Measurements from ENCODE around the gene PLXNA2. TPM values are rescaled to one million over a fixed set of nuclear protein-coding genes. Genes with fewer than 3 reads are reported as not detected.

The PLXNA2 gene
- total RNA-seq, 1 experiment from 2014 or later, result 0.89 TPM

DNA sequence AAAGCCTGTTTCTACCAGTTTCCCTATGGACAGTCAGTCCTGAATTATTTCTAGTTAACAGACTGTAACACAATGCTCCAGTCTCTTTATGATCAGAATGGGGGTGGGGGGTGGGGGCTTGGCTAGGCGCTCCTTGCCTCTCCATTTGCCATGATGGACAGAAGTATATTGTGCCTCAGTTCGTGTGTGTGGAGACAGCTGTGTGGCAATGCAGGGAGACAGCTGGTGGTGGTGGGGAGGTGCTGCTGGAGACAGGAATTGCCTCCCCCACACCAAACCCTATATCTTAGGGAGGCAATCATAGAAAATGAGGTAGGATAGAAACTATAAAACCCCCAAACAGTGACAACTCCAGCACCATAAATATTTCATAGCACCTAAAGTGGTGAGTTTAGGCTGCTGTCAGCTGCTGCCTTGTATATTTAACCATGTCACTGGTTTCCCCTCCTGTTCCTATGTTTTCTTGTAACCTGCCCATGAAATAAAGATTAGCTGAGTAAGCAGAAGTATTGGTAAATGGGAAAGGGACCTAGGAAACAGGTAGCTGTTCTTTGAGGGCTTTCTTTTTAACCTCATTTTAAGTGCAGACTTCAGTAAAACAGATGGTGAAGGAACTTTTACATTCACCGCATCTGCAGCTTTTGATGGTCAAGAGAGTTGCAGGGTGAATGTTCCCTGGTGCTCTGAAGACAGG is 3.4 kb downstream of the PLXNA2 start (continued):
- TF ChIP-seq, protein P1, sequence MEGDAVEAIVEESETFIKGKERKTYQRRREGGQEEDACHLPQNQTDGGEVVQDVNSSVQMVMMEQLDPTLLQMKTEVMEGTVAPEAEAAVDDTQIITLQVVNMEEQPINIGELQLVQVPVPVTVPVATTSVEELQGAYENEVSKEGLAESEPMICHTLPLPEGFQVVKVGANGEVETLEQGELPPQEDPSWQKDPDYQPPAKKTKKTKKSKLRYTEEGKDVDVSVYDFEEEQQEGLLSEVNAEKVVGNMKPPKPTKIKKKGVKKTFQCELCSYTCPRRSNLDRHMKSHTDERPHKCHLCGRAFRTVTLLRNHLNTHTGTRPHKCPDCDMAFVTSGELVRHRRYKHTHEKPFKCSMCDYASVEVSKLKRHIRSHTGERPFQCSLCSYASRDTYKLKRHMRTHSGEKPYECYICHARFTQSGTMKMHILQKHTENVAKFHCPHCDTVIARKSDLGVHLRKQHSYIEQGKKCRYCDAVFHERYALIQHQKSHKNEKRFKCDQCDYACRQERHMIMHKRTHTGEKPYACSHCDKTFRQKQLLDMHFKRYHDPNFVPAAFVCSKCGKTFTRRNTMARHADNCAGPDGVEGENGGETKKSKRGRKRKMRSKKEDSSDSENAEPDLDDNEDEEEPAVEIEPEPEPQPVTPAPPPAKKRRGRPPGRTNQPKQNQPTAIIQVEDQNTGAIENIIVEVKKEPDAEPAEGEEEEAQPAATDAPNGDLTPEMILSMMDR (IDR thresholded peaks at IDR 0.05 in 2 of 3, conservative IDR thresholded peaks at IDR 0.05 in 1 of 3; ENCODE audit: borderline replicate concordance in 1 of 3, insufficient read depth in 1 of 3, low read depth in 2 of 3, low read length in 2 of 3), result no peak
- TF ChIP-seq POLR2A (IDR thresholded peaks at IDR 0.05; ENCODE audit: borderline replicate concordance, extremely low read depth, insufficient read depth, insufficient read length), result no peak

DNA sequence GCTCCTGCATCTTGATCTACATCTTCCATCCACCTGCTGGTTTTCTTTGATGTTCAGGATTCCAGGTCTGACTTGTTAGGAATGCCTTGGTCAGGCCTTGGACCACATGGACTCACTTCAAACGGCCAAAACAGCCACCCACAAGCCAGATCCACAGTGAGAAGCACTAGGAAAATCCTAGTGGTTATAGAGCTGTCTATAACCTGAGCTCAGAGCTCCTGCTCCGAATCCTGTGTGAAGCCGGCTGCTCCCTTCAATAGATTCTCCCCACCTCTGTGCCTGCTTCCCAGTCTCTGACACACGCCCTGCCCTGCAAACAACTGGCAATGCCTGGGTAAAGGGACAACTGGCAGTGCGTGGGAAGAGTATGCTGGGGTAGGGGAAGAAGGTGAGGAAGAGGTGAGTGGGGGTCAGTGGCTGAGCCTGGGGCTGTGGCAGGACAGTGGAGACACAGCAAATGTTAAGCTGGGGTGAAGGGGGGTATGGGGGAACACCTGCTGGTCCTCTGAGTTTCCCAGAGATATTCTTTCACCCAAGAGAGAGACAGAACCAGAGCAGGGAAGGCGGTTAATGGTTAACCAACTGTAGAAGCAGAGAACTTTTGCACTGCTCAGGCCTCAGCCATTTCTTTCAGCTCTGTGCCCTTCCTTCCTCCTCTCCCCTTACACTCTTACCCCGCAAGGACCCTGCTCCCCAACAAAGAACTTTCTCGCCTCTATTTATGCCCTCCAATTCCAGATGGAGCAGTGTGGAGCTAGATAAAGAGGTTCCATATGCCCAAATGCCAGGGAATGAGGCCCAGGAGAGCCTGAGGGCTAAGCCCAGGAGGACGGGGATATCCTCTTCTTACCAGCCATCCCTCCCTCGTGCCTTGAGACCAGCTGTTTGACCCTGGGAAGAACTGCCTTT is 4.5 kb downstream of the PLXNA2 start:
- POLR2A ChIA-PET, result no interaction called here
- H3K4me1 ChIP-seq (ENCODE audit: control insufficient read depth in 1 of 2, insufficient read depth in 2 of 2, low read length in 2 of 2), result peaks cover 5 to 13% of the 10 kb centered on the region in 2 experiments; a peak in 3 of 4 replicates
- no peak for DNase-seq (ENCODE audit: low read depth, low spot score)
- no peak for TF ChIP-seq EZH2phosphoT487 (IDR thresholded peaks at IDR 0.05; ENCODE audit: borderline replicate concordance)
- TF ChIP-seq SP1 (IDR thresholded peaks at IDR 0.05; ENCODE audit: low read depth), result no peak
- no peak for TF ChIP-seq RAD21 (IDR thresholded peaks at IDR 0.05; ENCODE audit: low read depth)
- TF ChIP-seq POLR2AphosphoS5 (IDR thresholded peaks at IDR 0.05; ENCODE audit: low read depth, low read length), result no peak
- no peak for TF ChIP-seq ZFX (IDR thresholded peaks at IDR 0.05)
- no peak for TF ChIP-seq CBX3 (IDR thresholded peaks at IDR 0.05; ENCODE audit: low read depth)
- no peak for TF ChIP-seq EGR1 (IDR thresholded peaks at IDR 0.05; ENCODE audit: low read depth)
- no peak for TF ChIP-seq SRF (IDR thresholded peaks at IDR 0.05; ENCODE audit: low read depth)
- no peak for TF ChIP-seq EZH2 (IDR thresholded peaks at IDR 0.05)
- TF ChIP-seq ELF1 (IDR thresholded peaks at IDR 0.05; ENCODE audit: borderline replicate concordance, low read depth), result no peak
- TF ChIP-seq TCF7L2 (IDR thresholded peaks at IDR 0.05; ENCODE audit: borderline replicate concordance, extremely low read depth, insufficient read depth, insufficient read length), result no peak
- no peak for TF ChIP-seq CEBPB (IDR thresholded peaks at IDR 0.05; ENCODE audit: low read depth)
- no peak for TF ChIP-seq YY1 (IDR thresholded peaks at IDR 0.05; ENCODE audit: extremely low read depth, insufficient replicate concordance, low read depth, low read length)
- TF ChIP-seq, protein P2, sequence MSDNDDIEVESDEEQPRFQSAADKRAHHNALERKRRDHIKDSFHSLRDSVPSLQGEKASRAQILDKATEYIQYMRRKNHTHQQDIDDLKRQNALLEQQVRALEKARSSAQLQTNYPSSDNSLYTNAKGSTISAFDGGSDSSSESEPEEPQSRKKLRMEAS (IDR thresholded peaks at IDR 0.05), result no peak
- no peak for TF ChIP-seq POLR2A (IDR thresholded peaks at IDR 0.05; ENCODE audit: borderline replicate concordance, extremely low read depth, insufficient read depth, insufficient read length)
- TF ChIP-seq, protein P3, sequence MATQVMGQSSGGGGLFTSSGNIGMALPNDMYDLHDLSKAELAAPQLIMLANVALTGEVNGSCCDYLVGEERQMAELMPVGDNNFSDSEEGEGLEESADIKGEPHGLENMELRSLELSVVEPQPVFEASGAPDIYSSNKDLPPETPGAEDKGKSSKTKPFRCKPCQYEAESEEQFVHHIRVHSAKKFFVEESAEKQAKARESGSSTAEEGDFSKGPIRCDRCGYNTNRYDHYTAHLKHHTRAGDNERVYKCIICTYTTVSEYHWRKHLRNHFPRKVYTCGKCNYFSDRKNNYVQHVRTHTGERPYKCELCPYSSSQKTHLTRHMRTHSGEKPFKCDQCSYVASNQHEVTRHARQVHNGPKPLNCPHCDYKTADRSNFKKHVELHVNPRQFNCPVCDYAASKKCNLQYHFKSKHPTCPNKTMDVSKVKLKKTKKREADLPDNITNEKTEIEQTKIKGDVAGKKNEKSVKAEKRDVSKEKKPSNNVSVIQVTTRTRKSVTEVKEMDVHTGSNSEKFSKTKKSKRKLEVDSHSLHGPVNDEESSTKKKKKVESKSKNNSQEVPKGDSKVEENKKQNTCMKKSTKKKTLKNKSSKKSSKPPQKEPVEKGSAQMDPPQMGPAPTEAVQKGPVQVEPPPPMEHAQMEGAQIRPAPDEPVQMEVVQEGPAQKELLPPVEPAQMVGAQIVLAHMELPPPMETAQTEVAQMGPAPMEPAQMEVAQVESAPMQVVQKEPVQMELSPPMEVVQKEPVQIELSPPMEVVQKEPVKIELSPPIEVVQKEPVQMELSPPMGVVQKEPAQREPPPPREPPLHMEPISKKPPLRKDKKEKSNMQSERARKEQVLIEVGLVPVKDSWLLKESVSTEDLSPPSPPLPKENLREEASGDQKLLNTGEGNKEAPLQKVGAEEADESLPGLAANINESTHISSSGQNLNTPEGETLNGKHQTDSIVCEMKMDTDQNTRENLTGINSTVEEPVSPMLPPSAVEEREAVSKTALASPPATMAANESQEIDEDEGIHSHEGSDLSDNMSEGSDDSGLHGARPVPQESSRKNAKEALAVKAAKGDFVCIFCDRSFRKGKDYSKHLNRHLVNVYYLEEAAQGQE (IDR thresholded peaks at IDR 0.05; ENCODE audit: low read depth), result no peak
- TF ChIP-seq JUND (IDR thresholded peaks at IDR 0.05), result no peak
- TF ChIP-seq FOSL1 (IDR thresholded peaks at IDR 0.05; ENCODE audit: low read depth), result no peak

More for the DNA sequence above, 4.5 kb downstream of the PLXNA2 start:
- RAD21 ChIA-PET (ENCODE audit: low non-redundant PET in 1 of 2, low total read pairs in 2 of 2, uncharacterized antibody in 2 of 2, unreplicated experiment in 2 of 2), result no interaction called here
- Histone ChIP-seq H3K4me3 (replicated peaks in 1 of 2; ENCODE audit: low read depth in 1 of 2, low read length in 2 of 2) (no peak overlapping the region), H3K9me2 (ENCODE audit: insufficient read depth) (no peaks in the 10 kb centered on the region), H3K4me2 (ENCODE audit: low read length) (no peak overlapping the region), H3K36me3 (ENCODE audit: control insufficient read depth in 1 of 2, insufficient read depth in 2 of 2, low read length in 2 of 2) (no peaks in the 10 kb centered on the region), H2AFZ (ENCODE audit: low read depth, low read length, poor library complexity, severe bottlenecking) (no peak overlapping the region), H3K9me3 (ENCODE audit: control insufficient read depth in 1 of 2, insufficient read depth in 1 of 2, low read depth in 1 of 2, low read length in 2 of 2) (no peaks in the 10 kb centered on the region), H4K20me1 (ENCODE audit: insufficient read depth) (no peaks in the 10 kb centered on the region), H3K79me2 (ENCODE audit: insufficient read depth, low read length) (no peaks in the 10 kb centered on the region), H3K9ac (ENCODE audit: low read length) (no peak overlapping the region), H3K27ac (ENCODE audit: low read depth, low read length) (no peak overlapping the region), H3K27me3 (ENCODE audit: insufficient read depth, low read length) (peaks cover 59% of the 10 kb centered on the region)
- no TSS peak for BruUV-seq (replicated peaks)
- CTCF ChIA-PET, result interaction anchor here (1.9 to 5.1 kb wide), 3 partner anchors 108 to 246 kb away, joined by 5 to 25 read pairs (median 6); no protein-coding TSS in a partner anchor
- intact Hi-C loops (cut with micrococcal nuclease), result loop anchor here (10.0 kb wide), 1 partner anchor 355 kb away; no protein-coding TSS in a partner anchor
- ATAC-seq, result no peak

Measured in HCT116 (cell line).